NOMO-1 (cell line): ENCODE measurements around the gene CEP72.

Experiments used
- DNase-seq, 2 experiments: peaks; one replicate each; lab custom pipeline; 2025; ENCODE audit not compliant: unreplicated experiment in 2 of 2; lab: John Stamatoyannopoulos, UW

The CEP72 gene

GRCh38 chr5:652023-652515, 39.9 kb downstream of the CEP72 start:
- DNase-seq = no peak

- no peak for DNase-seq
Observed at GRCh38 chr5:652773-653350, 40.7 kb downstream of the CEP72 start.

- no peak for DNase-seq
Observed at GRCh38 chr5:654071-654778, 42.1 kb downstream of the CEP72 start.

GRCh38 chr5:655406-655805, 43.3 kb downstream of the CEP72 start:
- DNase-seq = no peak

- DNase-seq = no peak
Observed at GRCh38 chr5:657570-657969, 45.4 kb downstream of the CEP72 start.

- no peak for DNase-seq
Observed at GRCh38 chr5:658103-658502, 46.0 kb downstream of the CEP72 start.

- DNase-seq = no peak
Observed at GRCh38 chr5:659496-660263, 47.5 kb downstream of the CEP72 start.

- no peak for DNase-seq
Observed at GRCh38 chr5:660491-661030, 48.4 kb downstream of the CEP72 start.

GRCh38 chr5:661891-662750, 50.0 kb downstream of the CEP72 start:
- DNase-seq = no peak

- no peak for DNase-seq
Observed at GRCh38 chr5:662751-663435, 50.8 kb downstream of the CEP72 start.

GRCh38 chr5:663436-664342, 51.5 kb downstream of the CEP72 start:
- no peak for DNase-seq

- no peak for DNase-seq
Observed at GRCh38 chr5:664343-664993, 52.3 kb downstream of the CEP72 start.

- DNase-seq = no peak
Observed at GRCh38 chr5:664994-665360, 52.8 kb downstream of the CEP72 start.

GRCh38 chr5:665541-665955, 53.4 kb downstream of the CEP72 start:
- no peak for DNase-seq

- no peak for DNase-seq
Observed at GRCh38 chr5:665956-666711, 54.0 kb downstream of the CEP72 start.

GRCh38 chr5:666816-667498, 54.8 kb downstream of the CEP72 start:
- DNase-seq = no peak

GRCh38 chr5:668283-668995, 56.3 kb downstream of the CEP72 start:
- no peak for DNase-seq
